HG02938 (cell line): ENCODE data around the gene DOCK10.

Source experiments
- ATAC-seq: cut with Tn5 transposase; IDR thresholded peaks from one replicate; pipeline ENCODE4 v1.9.1; 2021; ENCODE audit warnings: mild to moderate bottlenecking, moderate library complexity; ENCODE audit not compliant: unreplicated experiment

The DOCK10 gene

DNA sequence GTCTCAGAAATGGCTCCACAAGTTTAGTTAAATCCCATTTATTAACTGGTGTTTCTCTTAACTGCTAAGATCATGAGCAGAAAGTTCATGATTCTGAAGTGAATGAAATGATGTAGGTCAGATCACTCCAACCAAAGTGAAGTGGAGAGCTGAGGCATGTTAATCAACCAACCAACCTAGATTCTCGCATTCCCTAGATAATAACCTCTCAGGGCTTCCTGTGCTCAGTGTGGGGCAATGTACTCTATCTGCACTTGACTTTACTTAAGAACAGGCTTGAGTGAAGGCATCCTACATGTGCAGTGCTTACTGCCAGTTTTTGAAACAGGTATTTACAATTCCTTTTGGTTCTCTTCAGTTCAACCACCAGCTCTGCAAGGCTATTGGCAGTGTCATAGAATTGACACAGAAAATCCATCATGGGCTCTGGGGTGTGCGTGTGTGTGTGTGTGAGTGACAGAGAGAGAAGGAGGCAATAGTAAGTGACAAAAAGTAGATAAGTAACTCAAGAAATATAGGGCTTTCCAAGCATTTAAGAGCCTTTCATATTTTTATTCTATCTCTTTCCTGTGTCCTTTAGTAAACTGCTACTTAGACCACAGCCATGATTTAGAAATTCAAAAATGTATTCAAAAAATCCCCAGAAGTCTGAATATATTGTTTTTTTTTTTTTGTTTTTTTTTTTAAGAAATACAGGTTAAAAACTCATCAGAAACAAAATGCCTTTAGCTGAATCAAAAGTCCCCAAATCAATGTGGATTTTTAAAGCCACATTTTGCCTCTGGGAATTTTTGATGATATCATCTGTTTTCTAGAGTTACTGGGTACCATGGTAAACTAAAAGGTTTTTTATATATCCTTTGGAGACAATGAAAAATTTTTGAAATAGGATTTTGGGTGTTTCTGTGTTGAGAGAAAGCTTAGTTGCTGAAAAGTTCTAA is 28.6 kb downstream of the DOCK10 start:
- ATAC-seq, result no peak

DNA sequence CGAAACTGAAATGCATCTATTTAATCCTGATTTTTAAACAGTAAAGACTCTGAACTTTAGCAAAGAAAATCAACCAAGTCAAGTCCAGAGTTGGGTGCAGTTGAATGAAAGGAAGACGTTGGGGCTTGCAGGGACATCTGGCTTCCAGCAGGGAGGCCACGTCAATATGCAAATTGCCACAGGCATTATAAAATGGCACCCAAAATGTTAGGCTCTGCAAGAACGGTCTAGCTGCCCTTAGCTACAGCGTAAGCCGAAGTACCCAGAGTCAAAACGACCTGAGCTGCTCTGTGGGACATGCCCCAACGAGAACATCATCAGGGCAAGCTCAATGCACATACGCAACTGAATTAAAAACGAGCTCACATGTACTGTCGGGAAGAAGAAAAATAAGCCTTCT is 30.7 kb downstream of the DOCK10 start:
- ATAC-seq, result no peak

DNA sequence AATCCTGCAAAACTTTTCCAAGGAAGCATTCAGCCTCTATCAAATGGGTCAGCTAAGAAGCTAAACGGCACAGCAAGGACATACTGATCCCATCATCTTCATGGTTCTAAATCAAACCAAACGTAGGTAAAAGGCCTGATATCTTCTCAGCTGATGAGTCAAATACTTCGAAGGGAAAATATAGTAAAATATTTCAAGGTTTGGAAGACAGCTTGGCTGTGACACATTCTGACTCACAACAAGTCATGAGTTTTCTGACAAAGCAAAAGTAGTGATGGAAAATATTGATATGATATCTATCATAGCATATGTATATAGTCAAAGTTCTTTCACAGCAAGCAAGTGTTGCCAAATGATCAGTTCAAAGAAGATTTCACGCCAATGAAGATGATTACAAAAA is 31.5 kb downstream of the DOCK10 start:
- ATAC-seq, result no peak

DNA sequence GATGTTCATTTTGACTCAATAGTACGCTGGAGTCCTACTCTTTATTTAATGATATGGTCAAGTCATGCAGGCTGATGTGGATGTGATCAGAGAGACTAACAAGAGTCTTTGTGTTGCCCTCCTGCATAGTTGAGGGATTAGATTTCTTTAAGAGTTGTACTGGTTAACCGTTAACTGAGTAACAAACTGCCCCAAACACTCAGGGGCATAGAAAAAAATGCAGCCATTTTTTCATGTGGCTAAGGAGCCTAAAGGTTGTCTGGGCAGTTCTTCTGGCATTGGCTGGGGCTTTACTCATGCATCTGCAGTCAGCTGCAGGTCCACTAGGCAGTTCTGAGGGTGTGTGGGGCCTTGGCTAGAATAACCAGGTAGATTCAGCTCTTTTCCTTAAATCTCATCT is 32.5 kb downstream of the DOCK10 start:
- ATAC-seq, result no peak

DNA sequence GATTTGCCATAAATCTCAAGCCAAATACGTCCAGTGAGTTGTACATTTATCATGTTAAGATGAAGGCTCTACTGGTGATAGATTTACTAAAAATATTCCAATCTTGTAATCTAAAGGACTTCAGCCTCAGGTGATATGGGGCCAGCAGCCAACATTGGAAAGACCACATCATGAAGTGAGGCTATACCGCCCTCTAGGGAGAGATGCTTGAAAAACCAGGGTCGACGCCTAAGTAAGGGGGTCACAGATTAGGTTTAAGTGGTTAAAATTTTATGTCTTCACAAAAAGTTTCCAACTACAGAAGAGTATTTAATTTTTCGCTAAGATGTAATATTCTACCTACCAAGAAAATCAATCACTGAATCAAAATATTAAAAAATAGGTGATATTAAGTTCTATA is 33.3 kb downstream of the DOCK10 start:
- ATAC-seq, result peak; percentile 28

DNA sequence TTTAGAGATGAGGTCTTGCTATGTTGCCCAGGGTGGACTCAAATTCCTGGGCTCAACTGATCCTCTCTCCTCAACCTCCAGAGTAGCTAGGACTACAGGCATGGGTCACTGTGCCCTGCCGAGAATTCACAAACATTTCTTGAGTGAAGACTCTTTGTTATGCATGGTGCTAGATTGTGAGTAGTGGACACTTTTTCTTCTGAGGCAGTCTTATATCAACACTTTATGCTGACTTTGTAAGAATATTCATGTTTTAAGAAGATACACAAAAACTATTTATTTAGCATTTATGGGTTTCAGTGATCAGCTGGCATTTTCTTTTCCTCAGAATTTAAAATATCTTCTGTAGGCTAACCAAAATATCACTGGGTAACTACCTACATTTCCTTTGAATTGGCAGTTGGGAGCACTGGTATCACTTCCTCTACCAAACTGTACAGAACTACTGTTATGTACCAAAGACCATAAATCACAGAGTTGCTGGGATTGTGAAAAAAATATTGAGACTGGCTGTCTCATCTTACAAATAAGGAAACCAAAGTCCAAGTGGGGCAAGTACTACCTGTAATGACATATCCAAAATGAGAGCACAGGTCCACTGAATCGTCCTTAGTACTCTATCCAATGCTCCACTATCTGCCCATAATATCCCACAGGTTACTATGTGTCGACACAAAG is 34.0 kb downstream of the DOCK10 start:
- ATAC-seq, result peak; percentile 67

DNA sequence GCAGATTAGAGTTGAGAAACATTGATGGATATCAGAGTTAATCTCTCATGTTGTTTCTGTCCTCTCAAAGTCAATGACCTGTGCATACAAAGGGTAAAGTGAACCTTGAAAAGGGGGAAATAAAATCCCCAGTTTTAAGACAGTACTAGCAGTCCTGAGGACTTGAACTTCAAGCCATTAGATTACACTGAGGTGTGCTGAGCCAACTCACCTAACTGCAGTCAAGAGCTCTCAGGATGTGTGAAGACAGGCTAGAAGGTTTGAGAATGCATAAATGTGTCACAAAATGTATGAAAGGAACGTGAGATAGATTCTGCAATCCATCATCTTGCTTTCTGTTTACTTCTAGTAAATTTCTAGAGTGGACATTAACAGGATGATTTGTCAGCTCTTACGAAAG is 35.5 kb downstream of the DOCK10 start:
- no peak for ATAC-seq

DNA sequence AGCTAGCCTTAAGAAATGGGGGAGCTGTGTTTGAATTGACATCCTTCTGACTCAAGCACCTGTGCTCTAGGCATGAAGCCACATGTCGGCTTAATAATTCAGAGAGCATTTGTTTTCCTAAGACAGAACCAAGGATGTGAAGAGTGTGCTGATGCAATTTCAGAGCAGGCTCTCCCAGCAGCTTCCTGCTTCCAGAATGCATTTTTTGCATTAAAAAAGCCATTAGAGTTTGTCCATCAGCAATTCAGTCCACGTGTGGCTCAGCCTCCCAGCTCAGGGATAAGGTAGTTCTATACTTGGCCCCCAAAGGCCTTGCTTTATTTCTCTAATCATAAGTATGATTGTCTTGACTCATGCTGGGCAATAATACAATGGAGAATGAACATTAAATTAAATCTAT is 37.7 kb downstream of the DOCK10 start:
- no peak for ATAC-seq

DNA sequence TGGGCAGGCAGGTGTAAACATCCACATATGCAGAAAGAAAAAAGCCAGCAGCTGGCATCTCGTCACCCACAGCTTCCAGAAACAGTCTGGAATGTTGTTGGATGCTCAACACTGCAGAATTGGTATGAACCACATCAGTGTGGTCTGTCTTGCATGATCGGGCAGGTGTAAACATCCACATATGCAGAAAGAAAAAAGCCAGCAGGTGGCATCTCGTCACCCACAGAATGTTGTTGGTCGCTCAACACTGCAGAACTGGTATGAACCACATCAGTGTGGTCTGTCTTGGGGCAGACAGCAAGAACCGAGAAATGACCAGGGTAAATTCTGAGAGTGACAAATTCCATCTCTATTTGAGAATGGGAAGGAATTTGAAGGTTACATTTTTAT is 39.6 kb downstream of the DOCK10 start:
- peak; percentile 75 for ATAC-seq

DNA sequence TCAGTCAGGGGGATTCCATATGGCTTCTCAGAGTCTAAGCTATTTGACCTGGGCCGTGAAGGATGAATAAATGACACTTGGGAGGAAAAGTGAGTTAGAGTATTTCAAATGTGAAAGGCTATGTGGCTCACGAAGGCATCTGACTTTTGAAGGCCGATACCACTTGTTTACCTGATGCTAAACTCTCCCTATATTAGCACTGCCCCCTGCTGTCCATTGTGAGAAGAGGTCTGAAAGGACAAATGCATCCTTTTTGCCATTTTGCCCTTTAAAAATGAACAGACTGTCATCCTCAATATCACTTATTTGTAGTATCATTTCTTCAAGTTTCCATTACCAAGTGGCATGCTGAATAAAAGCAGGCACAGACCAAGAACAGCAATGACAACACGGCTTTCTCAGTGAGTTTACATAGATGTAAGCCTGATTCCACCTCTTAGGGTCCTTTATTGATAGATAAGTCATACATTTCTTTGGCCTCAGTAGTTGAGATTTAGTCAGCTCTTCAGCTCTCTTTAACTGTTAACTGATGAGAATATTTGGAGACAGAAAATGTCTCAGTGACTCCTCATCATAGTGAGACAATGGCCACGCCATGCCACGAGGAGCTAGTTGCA is 40.1 kb downstream of the DOCK10 start:
- ATAC-seq, result peak; percentile 60

DNA sequence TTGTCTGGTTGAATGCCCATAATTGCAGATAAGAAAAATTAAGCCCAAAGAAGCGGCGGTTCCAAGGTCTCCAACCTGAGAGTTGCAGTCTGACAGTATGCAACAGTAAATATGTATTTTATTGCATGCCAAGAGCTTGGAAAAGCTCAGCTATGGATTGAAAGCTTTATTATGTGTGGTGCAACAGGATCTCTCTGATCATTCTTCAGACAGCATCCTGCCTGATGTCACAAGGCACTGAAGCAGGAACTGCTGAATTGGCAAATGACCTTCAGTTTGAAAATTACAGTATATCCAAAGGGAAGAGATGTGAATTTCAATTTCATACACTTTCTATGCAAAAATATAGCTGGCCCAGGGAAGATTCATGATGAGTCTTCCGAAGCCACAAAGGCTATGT is 42.5 kb downstream of the DOCK10 start:
- no peak for ATAC-seq

DNA sequence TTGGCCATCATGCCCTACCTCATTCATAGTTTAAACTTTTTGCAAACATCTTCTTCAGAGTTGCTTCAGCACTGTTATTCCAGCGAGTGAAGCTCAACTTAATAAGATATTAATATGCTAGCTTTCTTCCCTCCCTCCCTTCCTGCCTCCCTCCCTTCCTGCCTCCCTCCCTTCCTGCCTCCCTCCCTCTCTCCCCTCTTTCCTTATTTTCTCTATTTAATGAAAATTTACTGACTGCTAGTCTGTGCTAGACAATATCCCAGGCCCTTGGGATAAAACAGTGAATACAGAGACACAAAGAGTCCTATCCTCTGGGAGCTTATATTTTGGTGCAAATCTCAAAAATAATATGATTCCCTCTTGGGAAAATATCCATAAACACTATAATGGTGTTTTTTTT is 42.9 kb downstream of the DOCK10 start:
- no peak for ATAC-seq

DNA sequence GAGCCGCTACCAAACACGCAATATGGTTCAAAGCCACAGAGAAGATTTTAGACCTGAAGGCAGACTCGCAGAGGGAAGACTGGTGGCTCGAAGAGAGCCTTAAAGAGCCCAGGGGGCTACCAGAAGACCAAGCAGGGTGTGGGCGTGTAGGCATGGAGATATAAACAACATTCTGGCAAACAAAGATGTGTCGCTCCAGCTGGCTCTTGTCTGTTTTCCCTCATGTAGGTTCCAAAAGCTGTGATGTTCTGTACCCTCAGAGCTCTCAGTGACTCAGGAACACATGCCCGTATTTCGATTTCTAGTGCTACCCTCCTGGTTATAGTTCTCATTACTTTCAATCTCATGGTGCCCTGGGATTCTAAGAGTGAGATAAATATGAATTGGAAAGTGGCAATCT is 44.5 kb downstream of the DOCK10 start:
- no peak for ATAC-seq

DNA sequence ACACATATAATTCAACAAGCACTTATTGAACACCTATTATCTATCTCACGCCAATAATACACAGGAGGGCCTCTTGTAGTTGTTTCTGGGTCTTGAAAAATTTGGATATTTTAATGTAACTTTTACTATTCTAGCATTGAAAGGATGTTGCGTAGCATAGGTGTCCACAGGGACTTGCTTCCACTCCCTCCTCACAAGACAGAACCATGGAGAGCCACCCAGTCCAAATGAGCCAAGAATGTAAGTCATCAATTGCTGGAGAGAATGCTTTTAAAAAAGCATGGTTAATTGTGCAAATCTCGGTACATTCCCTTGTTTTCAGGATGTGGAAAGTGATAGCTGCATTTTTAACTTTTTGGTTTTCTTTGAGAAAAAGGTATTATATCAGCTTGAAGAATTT is 46.8 kb downstream of the DOCK10 start:
- ATAC-seq, result no peak

DNA sequence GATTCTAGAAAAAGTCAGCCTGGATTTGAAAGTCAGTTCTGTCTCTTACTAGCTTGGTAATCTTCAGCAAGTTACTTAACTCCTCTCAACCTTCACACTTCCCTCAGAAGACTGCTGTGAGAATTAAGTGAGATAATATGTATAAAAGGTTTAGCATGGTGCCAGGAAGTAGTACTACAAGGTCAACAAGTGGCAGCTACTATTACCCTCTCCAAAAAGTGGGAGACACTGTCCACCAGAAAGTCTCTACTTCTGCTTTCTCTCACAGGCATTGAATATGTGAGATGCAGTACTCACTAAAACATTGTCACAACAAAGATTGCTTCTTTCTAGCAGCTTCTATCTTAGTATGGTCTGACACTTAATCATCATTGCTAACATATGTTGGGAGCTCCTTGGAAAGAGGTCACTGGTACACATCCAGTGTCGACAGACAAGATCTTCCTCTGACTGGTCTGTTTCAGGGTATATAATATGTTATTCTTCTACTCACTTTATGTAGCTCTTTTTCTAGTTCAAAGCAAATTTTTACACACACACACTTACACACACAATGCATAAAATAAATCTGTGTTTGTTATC is 47.9 kb downstream of the DOCK10 start:
- ATAC-seq, result no peak

DNA sequence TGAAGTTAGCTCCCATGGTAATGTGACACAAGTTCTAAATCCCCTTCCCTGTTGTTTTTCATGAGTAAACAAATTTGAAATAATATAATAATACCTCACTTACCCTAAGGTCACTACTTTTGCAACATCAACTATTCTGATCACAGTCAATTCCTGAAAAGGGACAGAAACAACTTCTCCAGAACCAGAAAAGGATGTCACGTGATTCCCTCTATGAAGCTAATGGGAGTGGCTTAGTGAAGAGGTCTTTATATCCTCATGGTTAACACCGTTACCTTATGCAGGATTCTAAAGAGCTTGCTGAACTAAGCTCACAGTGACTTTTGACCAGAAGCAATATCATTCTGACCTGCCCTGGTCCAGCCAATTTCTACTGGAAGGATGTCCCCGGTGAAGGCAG is 51.6 kb downstream of the DOCK10 start:
- no peak for ATAC-seq

DNA sequence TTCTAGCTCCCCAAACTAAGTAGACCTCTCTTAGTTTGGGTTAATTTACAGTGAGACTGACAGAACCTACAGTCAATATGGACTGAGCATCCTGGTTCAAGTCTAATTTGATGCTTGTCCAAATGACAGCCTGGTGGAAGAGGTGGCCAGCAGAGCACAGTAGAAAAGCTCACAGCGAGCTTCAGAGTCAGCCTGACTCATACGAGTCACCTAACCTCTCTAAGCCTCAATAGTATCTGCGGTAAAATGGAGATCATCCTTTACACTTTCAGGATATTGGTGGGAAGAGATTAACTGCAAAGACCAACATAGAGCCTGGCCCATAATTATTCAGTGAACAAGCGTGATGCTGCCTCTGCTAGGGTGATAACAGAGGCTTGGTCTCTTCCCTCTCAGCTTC is 54.5 kb downstream of the DOCK10 start:
- no peak for ATAC-seq

DNA sequence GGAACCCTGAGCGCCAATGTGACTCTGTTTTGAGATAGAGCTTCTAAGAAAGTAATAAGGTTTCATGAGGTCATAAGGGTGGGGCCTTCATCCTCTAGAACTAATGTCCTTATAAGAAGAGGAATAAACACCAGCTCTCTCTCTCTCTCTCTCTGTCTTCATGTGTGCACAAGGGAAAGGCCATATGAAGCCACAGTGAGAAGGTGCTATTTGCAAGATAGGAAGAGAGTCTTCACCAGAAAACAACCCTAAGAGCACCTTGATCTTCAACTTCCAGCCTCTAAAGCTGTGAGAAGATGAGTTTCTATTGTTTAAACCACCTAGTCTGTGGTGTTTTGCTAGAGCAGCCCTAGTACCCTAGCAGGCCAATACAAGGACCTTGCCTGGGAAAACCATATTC is 55.8 kb downstream of the DOCK10 start:
- no peak for ATAC-seq

DNA sequence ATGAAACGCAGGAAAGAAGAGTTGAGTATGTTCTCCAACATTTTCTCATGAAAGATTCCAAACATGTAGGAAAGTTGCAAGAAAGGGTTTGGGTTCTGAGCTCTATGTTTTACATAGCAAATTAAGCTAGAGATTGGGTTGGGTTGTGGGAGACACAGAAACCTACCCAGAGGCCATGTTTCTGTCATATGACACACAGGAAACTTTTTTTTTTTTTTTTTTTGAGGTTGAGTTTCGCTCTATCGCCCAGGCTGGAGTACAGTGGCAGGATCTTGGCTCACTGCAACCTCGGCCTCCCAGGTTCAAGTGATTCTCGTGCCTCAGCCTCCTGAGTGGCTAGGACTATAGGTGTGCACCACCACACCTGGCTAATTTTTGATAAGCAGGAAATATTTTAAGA is 57.6 kb downstream of the DOCK10 start:
- no peak for ATAC-seq

DNA sequence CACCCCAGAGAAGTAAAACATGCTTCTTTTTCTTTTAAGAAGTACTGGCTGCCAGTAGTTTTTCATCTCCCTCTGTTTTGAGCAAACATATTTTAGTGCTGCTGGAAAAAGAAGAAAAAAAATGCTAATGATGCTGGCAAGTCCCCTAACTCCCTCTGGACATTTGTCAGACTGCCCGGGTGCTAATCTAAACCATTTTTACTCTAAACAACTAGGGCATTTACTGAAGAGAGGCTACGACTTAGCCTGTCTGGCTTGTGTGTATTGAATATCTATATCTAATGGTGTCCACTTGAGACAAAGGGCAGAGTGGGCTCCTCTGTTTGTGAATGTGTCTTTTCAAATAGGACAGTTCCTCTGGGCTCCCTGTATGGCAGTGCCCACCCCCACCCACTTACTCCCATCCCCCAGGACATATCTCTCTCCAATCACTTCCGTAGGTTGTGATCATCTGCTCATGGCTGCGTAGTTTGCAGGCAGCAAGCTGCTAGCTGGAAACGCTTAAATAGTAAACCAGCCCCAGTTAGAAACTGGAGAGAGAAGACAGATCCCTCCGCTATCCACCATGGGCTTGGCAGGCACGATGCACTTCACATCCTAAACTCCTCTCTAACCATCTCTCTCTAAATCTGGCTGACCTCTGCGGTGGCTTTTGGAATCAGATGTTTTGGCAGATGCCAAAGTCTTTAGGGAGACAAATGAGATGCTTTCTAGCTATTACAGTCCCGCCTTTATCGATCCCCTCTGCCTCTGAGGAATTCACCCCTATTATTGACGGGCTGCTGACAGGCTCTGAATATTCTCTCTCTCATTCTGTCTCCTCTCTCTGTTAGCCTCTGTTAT is 58.3 kb downstream of the DOCK10 start:
- ATAC-seq, result no peak
